COLO829 (cell line): Measurements from ENCODE around the gene CLDN7.

Experiments
- DNase-seq: peaks from one replicate; pipeline ENCODE4 v3.0.0; 2012; ENCODE audit warnings: low spot score

CLDN7 gene

GRCh38 chr17:7285679-7286078 lies 23.4 kb upstream of the CLDN7 start:
- no peak for DNase-seq

- no peak for DNase-seq
These were observed 22.6 kb upstream of the CLDN7 start for GRCh38 chr17:7284911-7285310.

GRCh38 chr17:7283471-7284216 lies 21.4 kb upstream of the CLDN7 start:
- no peak for DNase-seq

GRCh38 chr17:7282752-7283321 lies 20.6 kb upstream of the CLDN7 start:
- DNase-seq: no peak

- no peak for DNase-seq
These were observed 19.9 kb upstream of the CLDN7 start for GRCh38 chr17:7281953-7282751.

GRCh38 chr17:7281074-7281952 lies 19.0 kb upstream of the CLDN7 start, which contains the start of gene SLC2A4:
Gene SLC2A4 (plus strand): TSS chr17:7281718. CDS start chr17:7281935, 217 bp downstream.
- peak; percentile 99 for DNase-seq

GRCh38 chr17:7280519-7281073 lies 18.3 kb upstream of the CLDN7 start:
- peak; percentile 95 for DNase-seq

GRCh38 chr17:7279448-7279847 lies 17.2 kb upstream of the CLDN7 start:
- no peak for DNase-seq

- no peak for DNase-seq
These were observed 4.5 kb upstream of the CLDN7 start for GRCh38 chr17:7266784-7267183.

- DNase-seq: no peak
These were observed 1.5 kb upstream of the CLDN7 start for GRCh38 chr17:7263801-7264078.

GRCh38 chr17:7262935-7263800 lies 890 bp upstream of the CLDN7 start:
- no peak for DNase-seq

- DNase-seq: no peak
These were observed 693 bp downstream of the CLDN7 start for GRCh38 chr17:7261379-7262191.

- no peak for DNase-seq
These were observed 1.5 kb downstream of the CLDN7 start for GRCh38 chr17:7260651-7261378.

- DNase-seq: no peak
These were observed 2.1 kb downstream of the CLDN7 start for GRCh38 chr17:7260151-7260550.

- DNase-seq: no peak
These were observed 2.8 kb downstream of the CLDN7 start for GRCh38 chr17:7259555-7259889.

- no peak for DNase-seq
These were observed 3.3 kb downstream of the CLDN7 start for GRCh38 chr17:7258731-7259554.

GRCh38 chr17:7256766-7257456 lies 5.4 kb downstream of the CLDN7 start:
- no peak for DNase-seq

GRCh38 chr17:7254511-7254910 lies 7.8 kb downstream of the CLDN7 start:
- no peak for DNase-seq
